Activated naive CD8-positive, alpha-beta T cell treated with anti-CD3 and anti-CD28 coated beads, Interleukin-2, amount 50 U/mL, for 24 hours (primary cell): ENCODE measurements around the gene CST11.

Source experiments
- ATAC-seq: fragments of 150-1000 bp; cut with Tn5 transposase; one replicate; pipeline ENCODE4 v1.10.0; 2021
- DNase-seq: peaks from one replicate; pipeline ENCODE4 v3.0.0; 2021
- H3K27ac Mint-ChIP-seq: one replicate; pipeline ENCODE4 v1.8.0; 2021; ENCODE audit warnings: mild to moderate bottlenecking, mixed read lengths
- H3K27me3 Mint-ChIP-seq: one replicate; pipeline ENCODE4 v1.8.0; 2021; ENCODE audit warnings: mixed read lengths
- H3K36me3 Mint-ChIP-seq: one replicate; pipeline ENCODE4 v1.8.0; 2021; ENCODE audit warnings: low read depth, mixed read lengths
- H3K4me1 Mint-ChIP-seq: one replicate; pipeline ENCODE4 v1.8.0; 2021; ENCODE audit warnings: mixed read lengths
- H3K4me3 Mint-ChIP-seq: one replicate; pipeline ENCODE4 v1.8.0; 2021; ENCODE audit warnings: mild to moderate bottlenecking, moderate library complexity, mixed read lengths
- H3K9me3 Mint-ChIP-seq: one replicate; pipeline ENCODE4 v1.8.0; 2021; ENCODE audit warnings: mixed read lengths

CST11 gene

GRCh38 chr20:23403751-23404150, 48.9 kb downstream of the CST11 start:
- DNase-seq (no peak), ATAC-seq (no peak)
- H3K9me3 Mint-ChIP-seq, result no peaks in the 10 kb centered on the region
- no peak overlapping the region for H3K4me3 Mint-ChIP-seq
- H3K27me3 Mint-ChIP-seq, result no peaks in the 10 kb centered on the region
- no peak overlapping the region for H3K27ac Mint-ChIP-seq
- peaks cover 21% of the 10 kb centered on the region for H3K36me3 Mint-ChIP-seq
- peaks cover 62% of the 10 kb centered on the region for H3K4me1 Mint-ChIP-seq

- Mint-ChIP-seq H3K9me3 (no peaks in the 10 kb centered on the region), H3K27ac (peak overlapping the region; percentile 6), H3K27me3 (no peaks in the 10 kb centered on the region), H3K4me1 (peaks cover 50% of the 10 kb centered on the region), H3K36me3 (peaks cover 21% of the 10 kb centered on the region), H3K4me3 (no peak overlapping the region)
- no peak for ATAC-seq
- no peak for DNase-seq
Observed at GRCh38 chr20:23401051-23401450, 51.6 kb downstream of the CST11 start.
